ENCODE results near the gene ST7. TPM values are rescaled to one million over a fixed set of nuclear protein-coding genes. Genes with fewer than 3 reads are reported as not detected.

Gene ST7
- polyA plus RNA-seq, 1 donor (not counting 4 experiments of a cell fraction or from before 2014, with no cell fraction given), result 16.9 TPM

GRCh38 chr7:117096330-117096729, 143.0 kb downstream of the ST7 start:
- no peak for FAIRE-seq
- dilution Hi-C loops (cut with MboI; ENCODE audit: extremely low pct_ligation_motif_present, low sequenced_read_pairs), result no loop called here
- no peaks in the 10 kb centered on the region for H3K9me1 ChIP-seq (ENCODE audit: control insufficient read depth, extremely low read depth, insufficient read depth, low read length)
- TF ChIP-seq EZH2 (IDR thresholded peaks at IDR 0.05; ENCODE audit: low read length) (no peak), CTCF (optimal IDR thresholded peaks at IDR 0.05 in 1 of 3, IDR thresholded peaks at IDR 0.05 in 1 of 3, conservative IDR thresholded peaks at IDR 0.05 in 1 of 3; ENCODE audit: extremely low read depth in 1 of 3, insufficient read depth in 2 of 3, low read length in 3 of 3) (no peak)
- no peaks in the 10 kb centered on the region for H3K9me3 ChIP-seq (ENCODE audit: control insufficient read depth, low read depth, low read length)
- H3K79me2 ChIP-seq (ENCODE audit: control insufficient read depth, insufficient read depth, low read length), result no peaks in the 10 kb centered on the region
- no peaks in the 10 kb centered on the region for H3K36me3 ChIP-seq (ENCODE audit: control insufficient read depth in 2 of 2, extremely low read depth in 1 of 2, insufficient read depth in 2 of 2, low read length in 2 of 2)
- no peak for DNase-seq (ENCODE audit: low read depth, low spot score)
- no peak overlapping the region for H2AFZ ChIP-seq (ENCODE audit: control insufficient read depth, low read length)
- no peak overlapping the region for H3K9ac ChIP-seq (ENCODE audit: control insufficient read depth, extremely low read depth, insufficient read depth, low read length)
- H3K4me1 ChIP-seq (ENCODE audit: control insufficient read depth, extremely low read depth, insufficient read depth, low read length), result peaks cover 8% of the 10 kb centered on the region
- H4K20me1 ChIP-seq (ENCODE audit: control insufficient read depth, extremely low read depth, insufficient read depth, low read length), result no peaks in the 10 kb centered on the region
- no peak overlapping the region for H3K4me3 ChIP-seq (ENCODE audit: control insufficient read depth in 2 of 3, extremely low read depth in 1 of 3, insufficient read depth in 2 of 3, low read depth in 1 of 3, low read length in 3 of 3)
- no peak overlapping the region for H3K4me2 ChIP-seq (ENCODE audit: control insufficient read depth, extremely low read depth, insufficient read depth, low read depth, low read length)
- no peaks in the 10 kb centered on the region for H3K27me3 ChIP-seq (ENCODE audit: control insufficient read depth, extremely low read depth, insufficient read depth, low read length)
- H3K27ac ChIP-seq (ENCODE audit: control insufficient read depth, insufficient read depth, low read length), result no peak overlapping the region

- FAIRE-seq (no peak), DNase-seq (ENCODE audit: low read depth, low spot score) (no peak)
- Histone ChIP-seq H3K9ac (ENCODE audit: control insufficient read depth, extremely low read depth, insufficient read depth, low read length) (no peak overlapping the region), H2AFZ (ENCODE audit: control insufficient read depth, low read length) (no peak overlapping the region), H3K9me3 (ENCODE audit: control insufficient read depth, low read depth, low read length) (no peaks in the 10 kb centered on the region), H3K36me3 (ENCODE audit: control insufficient read depth in 2 of 2, extremely low read depth in 1 of 2, insufficient read depth in 2 of 2, low read length in 2 of 2) (no peaks in the 10 kb centered on the region), H3K4me1 (ENCODE audit: control insufficient read depth, extremely low read depth, insufficient read depth, low read length) (peaks cover 8% of the 10 kb centered on the region), H3K27me3 (ENCODE audit: control insufficient read depth, extremely low read depth, insufficient read depth, low read length) (no peaks in the 10 kb centered on the region), H3K79me2 (ENCODE audit: control insufficient read depth, insufficient read depth, low read length) (no peaks in the 10 kb centered on the region), H3K4me2 (ENCODE audit: control insufficient read depth, extremely low read depth, insufficient read depth, low read depth, low read length) (no peak overlapping the region), H4K20me1 (ENCODE audit: control insufficient read depth, extremely low read depth, insufficient read depth, low read length) (no peaks in the 10 kb centered on the region), H3K27ac (ENCODE audit: control insufficient read depth, insufficient read depth, low read length) (no peak overlapping the region), H3K9me1 (ENCODE audit: control insufficient read depth, extremely low read depth, insufficient read depth, low read length) (no peaks in the 10 kb centered on the region), H3K4me3 (ENCODE audit: control insufficient read depth in 2 of 3, extremely low read depth in 1 of 3, insufficient read depth in 2 of 3, low read depth in 1 of 3, low read length in 3 of 3) (no peak overlapping the region)
- dilution Hi-C loops (cut with MboI; ENCODE audit: extremely low pct_ligation_motif_present, low sequenced_read_pairs), result no loop called here
- no peak for TF ChIP-seq CTCF (optimal IDR thresholded peaks at IDR 0.05 in 1 of 3, IDR thresholded peaks at IDR 0.05 in 1 of 3, conservative IDR thresholded peaks at IDR 0.05 in 1 of 3; ENCODE audit: extremely low read depth in 1 of 3, insufficient read depth in 2 of 3, low read length in 3 of 3)
- TF ChIP-seq EZH2 (IDR thresholded peaks at IDR 0.05; ENCODE audit: low read length), result no peak
These were observed 143.6 kb downstream of the ST7 start for GRCh38 chr7:117096942-117097341.
